Heart right ventricle (tissue), 16 donors: ENCODE measurements around the gene CA12. TPM values are rescaled to one million over a fixed set of nuclear protein-coding genes. Genes with fewer than 3 reads are reported as not detected.

ENCODE experiments used
- ATAC-seq, 8 donors: fragments of 200-7000 bp; cut with Tn5 transposase; one replicate each; pipeline ENCODE4 v1.9.1; 2020; ENCODE audit warnings: mild to moderate bottlenecking in 8 of 8, moderate library complexity in 8 of 8, moderate number of reproducible peaks in 1 of 8
- DNase-seq, 2 donors: peaks; one replicate each; pipeline ENCODE4 v3.0.0-alpha.2; 2020
- H3K27ac ChIP-seq, 10 donors: fragments of 200-600 bp; sonication (generic) in 2 of 10; one replicate each; pipeline versions ENCODE4 v1.5.0 to v1.8.0; 2020 to 2022; ENCODE audit warnings: mild to moderate bottlenecking in 3 of 10
- H3K27me3 ChIP-seq, 7 donors: fragments of 200-600 bp; one replicate each; pipeline ENCODE4 v1.8.0; 2021 to 2022; ENCODE audit warnings: mild to moderate bottlenecking in 2 of 7
- H3K36me3 ChIP-seq, 9 donors: fragments of 200-600 bp; sonication (generic) in 1 of 9; one replicate each; pipeline versions ENCODE4 v1.5.0 to v1.8.0; 2020 to 2022; ENCODE audit warnings: mild to moderate bottlenecking in 2 of 9
- H3K4me1 ChIP-seq, 9 donors: fragments of 200-600 bp; sonication (generic) in 1 of 9; one replicate each; pipeline versions ENCODE4 v1.5.0 to v1.8.0; 2020 to 2022; ENCODE audit warnings: mild to moderate bottlenecking in 4 of 9
- H3K4me3 ChIP-seq, 10 donors: fragments of 200-600 bp; sonication (generic) in 2 of 10; one replicate each; pipeline versions ENCODE4 v1.5.0 to v1.8.0; 2020 to 2022; ENCODE audit warnings: mild to moderate bottlenecking in 7 of 10, moderate library complexity in 2 of 10
- H3K9me3 ChIP-seq, 11 donors: fragments of 200-600 bp in 10 of 11; sonication (generic) in 2 of 11; one replicate each; pipeline versions ENCODE4 v1.5.0 to v1.8.0; 2013 to 2022; ENCODE audit warnings: mild to moderate bottlenecking in 2 of 11, control low read depth in 1 of 11, moderate library complexity in 1 of 11
- WGBS, 2 donors: extraction: QIAGEN DNeasy Blood & Tissue Kit; methylation state at CpG; one replicate each; pipeline ENCODE4 v1.1.7; 2013; ENCODE audit warnings: inconsistent platforms in 1 of 2; 5-methylcytosine and 5-hydroxymethylcytosine counted together
- intact Hi-C, 10 donors: fragments of 100-400 bp; cut with DNase I; formaldehyde crosslinking; loops; one replicate each; pipeline versions ENCODE4 v1.11.1 to v1.14.2; 2022
- polyA plus RNA-seq, 2 donors: library from polyadenylated mRNA; stranded (reverse); fragments of 200-250 nt; gene quantifications; one replicate each; pipeline ENCODE4 v1.2.3, GENCODE V29; 2013
- total RNA-seq, 10 donors: library from RNA; stranded (reverse); fragmentation: NEBNext Ultra II Directional in 3 of 10; extraction: Animal tissue kit (Norgen Biotek cat#: 25700) in 3 of 10; gene quantifications; one replicate each; pipeline versions ENCODE4 v1.2.1 to v1.2.4, GENCODE V29; 2021 to 2023
- TF ChIP-seq, protein P1 (sequence below), 9 donors: fragments of 200-600 bp; sonication (generic) in 2 of 9; IDR thresholded peaks; one replicate each; pipeline versions ENCODE4 v1.5.0 to v1.8.0; 2021 to 2022; ENCODE audit warnings: antibody characterized with exemption in 9 of 9, mild to moderate bottlenecking in 5 of 9, moderate library complexity in 1 of 9
- donor health status: Arrhythmogenic right ventricular cardiomyopathy.
- donor health status: ischemic (EF 13 %, LVEDD 7.1; RV severe dilation, severe dysfunction).
- donor health status: healthy with polysubstance abuse.
- donor health status: DM: no; HTN: yes; CAD: no.
- donor health status: DM: no; HTN: no; CAD: no.
- donor health status: ischemic (EF 25% LVEDD 6.9; RV normal size, moderate dysfunction).
- donor health status: ischemic (EF 25% LVEDD 5.7; RV mildly dilated, moderate dysfunction).
- donor health status: healthy.
- donor health status: DM: yes; HTN: yes; CAD: no.
- donor health status: Ischemic cardiomyopathy.
- donor health status: ischemic (EF 35%, LVEDD 5.7; RV mildly dilated, moderate dysfunction).
- donor health status: nonischemic (EF 11% LVEDD 7.7; RV severe dilation, severe dysfunction).
- donor health status: DM: yes; HTN: yes; CAD: no.
- donor health status: PGD.
- donor health status: ischemic (EF 29% LVEDD 5.4; RV normal size, mild dysfunction).
- donor health status: nonischemic (EF 23%, LVEDD 6.1; RV moderate dilation, normal function).

The CA12 gene
- total and polyA plus RNA-seq, 12 donors = 0.07 to 1.3 (median 0.15) TPM; not detected in 1

DNA sequence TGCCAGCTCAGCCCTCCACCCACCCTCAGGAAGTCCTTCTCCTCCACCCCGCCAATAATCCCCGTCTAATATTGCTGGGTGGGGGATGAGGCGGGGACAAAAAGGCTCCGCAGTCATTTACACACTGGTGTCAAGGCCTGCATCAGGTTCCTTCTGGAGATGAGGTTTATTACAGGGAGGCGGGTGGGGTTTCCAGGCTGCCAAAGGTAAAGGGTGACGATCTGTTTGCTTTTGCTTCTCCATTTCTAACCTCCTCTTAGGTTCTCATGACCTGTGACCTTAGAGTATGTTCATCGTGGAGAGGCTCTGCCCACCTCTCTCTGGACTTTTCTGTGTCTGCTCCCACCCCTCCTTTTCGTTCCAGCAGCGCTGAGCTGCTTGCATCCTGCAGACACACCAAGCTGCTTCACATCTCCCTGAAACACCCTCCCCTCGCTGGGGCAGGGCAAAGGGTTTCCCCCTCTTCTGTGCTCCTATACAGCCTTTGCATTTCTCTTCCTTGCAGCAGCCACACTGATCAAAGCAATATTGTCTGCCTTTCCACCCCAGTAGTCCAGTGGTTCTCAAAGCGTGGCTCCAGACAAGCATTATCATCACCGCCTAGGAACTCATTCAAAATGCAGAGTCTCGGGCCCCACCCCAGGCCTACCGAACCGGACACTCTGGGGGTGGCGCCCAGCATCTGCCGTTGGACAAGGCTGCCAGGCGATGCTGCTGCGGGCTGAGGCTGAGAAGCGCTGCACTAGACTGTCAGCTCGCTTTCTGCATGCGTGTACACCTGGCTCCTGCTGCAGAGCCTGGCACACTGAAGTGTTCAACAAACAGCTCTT is 26.6 kb downstream of the CA12 start:
- Histone ChIP-seq H3K4me3 (no peak overlapping the region), H3K9me3 (peaks cover 0 to 4% (median 0%) of the 10 kb centered on the region in 11 donors), H3K4me1 (peaks cover 0 to 10% (median 6%) of the 10 kb centered on the region in 9 donors), H3K27me3 (no peaks in the 10 kb centered on the region), H3K36me3 (no peaks in the 10 kb centered on the region), H3K27ac (no peak overlapping the region)
- ATAC-seq = no peak
- no peak for DNase-seq
- TF ChIP-seq, protein P1, sequence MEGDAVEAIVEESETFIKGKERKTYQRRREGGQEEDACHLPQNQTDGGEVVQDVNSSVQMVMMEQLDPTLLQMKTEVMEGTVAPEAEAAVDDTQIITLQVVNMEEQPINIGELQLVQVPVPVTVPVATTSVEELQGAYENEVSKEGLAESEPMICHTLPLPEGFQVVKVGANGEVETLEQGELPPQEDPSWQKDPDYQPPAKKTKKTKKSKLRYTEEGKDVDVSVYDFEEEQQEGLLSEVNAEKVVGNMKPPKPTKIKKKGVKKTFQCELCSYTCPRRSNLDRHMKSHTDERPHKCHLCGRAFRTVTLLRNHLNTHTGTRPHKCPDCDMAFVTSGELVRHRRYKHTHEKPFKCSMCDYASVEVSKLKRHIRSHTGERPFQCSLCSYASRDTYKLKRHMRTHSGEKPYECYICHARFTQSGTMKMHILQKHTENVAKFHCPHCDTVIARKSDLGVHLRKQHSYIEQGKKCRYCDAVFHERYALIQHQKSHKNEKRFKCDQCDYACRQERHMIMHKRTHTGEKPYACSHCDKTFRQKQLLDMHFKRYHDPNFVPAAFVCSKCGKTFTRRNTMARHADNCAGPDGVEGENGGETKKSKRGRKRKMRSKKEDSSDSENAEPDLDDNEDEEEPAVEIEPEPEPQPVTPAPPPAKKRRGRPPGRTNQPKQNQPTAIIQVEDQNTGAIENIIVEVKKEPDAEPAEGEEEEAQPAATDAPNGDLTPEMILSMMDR (IDR thresholded peaks at IDR 0.05) = no peak
- intact Hi-C loops = no loop called here
- WGBS, 2 donors = 85 to 89% methylated on average over 22 of the region's 22 CpGs

DNA sequence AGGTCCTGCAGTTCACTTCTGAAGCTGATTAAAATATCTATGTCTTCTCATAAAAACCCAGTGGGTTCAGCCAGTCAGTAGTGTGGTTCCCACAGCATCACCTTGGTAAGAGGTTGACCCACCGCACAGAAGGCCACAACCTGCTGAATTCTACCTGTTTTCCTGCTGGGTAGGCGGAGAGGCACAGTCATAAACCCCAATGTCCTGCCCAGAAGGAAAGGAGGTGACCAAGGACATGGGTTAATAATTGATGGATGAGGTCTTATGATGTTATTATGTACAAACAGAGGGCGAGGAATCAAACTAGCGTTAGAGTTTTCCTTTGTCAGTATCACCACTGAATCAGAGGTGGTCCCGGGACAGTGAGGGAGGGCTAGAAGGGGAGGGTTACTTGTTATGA is 27.8 kb downstream of the CA12 start:
- Histone ChIP-seq H3K4me1 (peaks cover 0 to 22% (median 14%) of the 10 kb centered on the region in 9 donors), H3K9me3 (no peaks in the 10 kb centered on the region), H3K4me3 (no peak overlapping the region), H3K27me3 (no peaks in the 10 kb centered on the region), H3K27ac (no peak overlapping the region), H3K36me3 (no peaks in the 10 kb centered on the region)
- no peak for DNase-seq
- TF ChIP-seq, protein P1 (IDR thresholded peaks at IDR 0.05) = no peak
- intact Hi-C loops = no loop called here
- 90 to 97% methylated on average over 5 of the region's 5 CpGs for WGBS, 2 donors
- ATAC-seq = no peak

DNA sequence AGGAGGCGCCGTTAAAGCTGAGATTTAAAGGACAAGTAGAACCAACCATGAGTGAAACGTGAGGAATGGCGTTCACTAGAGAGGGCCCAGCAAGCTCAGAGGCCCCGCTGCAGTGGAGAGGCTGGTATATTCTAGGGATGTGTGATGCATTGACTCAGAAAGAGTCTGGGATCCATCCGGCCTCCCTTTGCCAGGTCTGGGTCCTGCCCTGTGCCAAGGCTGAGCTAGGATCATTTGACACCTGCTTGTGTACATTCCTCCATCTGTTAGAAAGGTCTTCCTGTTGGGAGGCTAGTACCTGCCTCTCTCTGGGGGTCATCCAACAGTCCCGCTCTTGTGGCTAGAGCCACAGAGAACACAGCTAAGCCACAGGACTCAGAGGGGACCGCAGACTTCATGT is 28.4 kb downstream of the CA12 start:
- ATAC-seq (no peak), DNase-seq (no peak)
- Histone ChIP-seq H3K27ac (no peak overlapping the region), H3K9me3 (no peaks in the 10 kb centered on the region), H3K27me3 (no peaks in the 10 kb centered on the region), H3K4me1 (peaks cover 4 to 28% (median 21%) of the 10 kb centered on the region in 9 donors), H3K4me3 (no peak overlapping the region), H3K36me3 (no peaks in the 10 kb centered on the region)
- 81 to 84% methylated on average over 8 of the region's 8 CpGs for WGBS, 2 donors
- intact Hi-C loops = no loop called here
- TF ChIP-seq, protein P1 (IDR thresholded peaks at IDR 0.05) = no peak

DNA sequence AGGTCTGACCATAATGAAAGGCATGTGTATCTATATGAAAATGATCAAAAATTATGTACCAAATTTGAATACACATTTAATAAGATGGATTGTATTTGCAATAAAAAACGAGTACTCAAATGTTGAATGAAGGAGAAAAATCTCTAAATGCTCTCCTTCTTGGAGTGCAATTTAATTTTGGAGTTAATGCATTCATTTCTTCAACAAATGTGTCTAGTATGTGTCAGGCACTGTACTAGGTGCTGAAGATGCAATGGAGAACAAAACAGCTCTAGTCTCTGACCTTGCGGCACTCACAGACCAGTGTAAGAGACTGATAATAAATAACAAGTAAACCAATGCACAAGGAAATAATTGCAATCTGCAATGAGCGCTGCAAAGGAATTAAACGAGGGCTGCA is 28.8 kb downstream of the CA12 start:
- Histone ChIP-seq H3K4me1 (peaks cover 7 to 33% (median 25%) of the 10 kb centered on the region in 9 donors), H3K36me3 (no peaks in the 10 kb centered on the region), H3K9me3 (no peaks in the 10 kb centered on the region), H3K27me3 (no peaks in the 10 kb centered on the region), H3K4me3 (no peak overlapping the region), H3K27ac (no peak overlapping the region)
- intact Hi-C loops = no loop called here
- WGBS, 2 donors = 91 to 94% methylated on average over 4 of the region's 4 CpGs
- TF ChIP-seq, protein P1 (IDR thresholded peaks at IDR 0.05) = no peak
- ATAC-seq = no peak
- no peak for DNase-seq
